ENCODE data around the gene SELENOH. TPM values are rescaled to one million over a fixed set of nuclear protein-coding genes. Genes with fewer than 3 reads are reported as not detected.

SELENOH gene
- total and polyA plus RNA-seq, 9 of the 15 experiments (the other 6 are each of a cell fraction or from before 2014, with no cell fraction given), result 16.6 to 299 (median 118) TPM

- ChIA-PET CTCF (ENCODE audit: low intra/inter-chr PET ratio) (no interaction called here), POLR2A (interaction anchor here (0.6 to 4.0 kb wide), 14 partner anchors 10 to 372 kb away, joined by 3 to 53 read pairs (median 4); partner anchors contain the start of genes CTNND1 and SELENOH)
- H3K36me3 ChIP-seq (ENCODE audit: control insufficient read depth, insufficient read depth, low read length), result peaks cover 23% of the 10 kb centered on the region; the same call in 1 of the 3 replicates
- no peaks in the 10 kb centered on the region for H3K27me3 ChIP-seq (ENCODE audit: control insufficient read depth in 2 of 2, insufficient read depth in 2 of 2, low read length in 2 of 2)
- H3K4me2 ChIP-seq (ENCODE audit: insufficient read depth, low read length), result peak within 1 kb of the TSS; percentile 98
- H3K9me1 ChIP-seq (ENCODE audit: control insufficient read depth, insufficient read depth, low read length), result no peaks in the 10 kb centered on the region
- peaks cover 9% of the 10 kb centered on the region in 2 experiments; a peak in 3 of 5 replicates for H3K4me1 ChIP-seq (replicated peaks in 1 of 2; ENCODE audit: control insufficient read depth in 2 of 2, insufficient read depth in 2 of 2, low read length in 2 of 2)
- intact Hi-C loops (cut with micrococcal nuclease) (loop anchor here (1.0 to 2.0 kb wide), 2 partner anchors 45 to 88 kb away; no protein-coding TSS in a partner anchor), in situ Hi-C loops (cut with MboI) (no loop called here)
- TSS peak; percentile 74 for BruUV-seq (replicated peaks)
- H2AFZ ChIP-seq (ENCODE audit: low read depth, low read length), result peak within 1 kb of the TSS; percentile 91
- H3K27ac ChIP-seq (ENCODE audit: extremely low read depth, low read depth, low read length), result peak within 1 kb of the TSS; percentile 99
- H3K9ac ChIP-seq (ENCODE audit: insufficient read depth in 1 of 2, low read depth in 2 of 2, low read length in 2 of 2), result peak within 1 kb of the TSS; percentile 99 to 100
- FAIRE-seq (peak; percentile 98), DNase-seq (ENCODE audit: extremely low read depth in 1 of 4, low spot score in 3 of 4) (peak; percentile 68 to 97 (median 81)), ATAC-seq (peak; percentile 95)
- H3K79me2 ChIP-seq (ENCODE audit: control insufficient read depth, insufficient read depth, low read length), result peaks cover 61% of the 10 kb centered on the region
- under 1% methylated on average over 53 of the region's 53 CpGs for WGBS (ENCODE audit: insufficient coverage, low coverage, missing lambda C conversion rate)
- peak within 1 kb of the TSS; percentile 95 for H3K4me3 ChIP-seq
- H3K9me3 ChIP-seq (replicated peaks; ENCODE audit: control insufficient read depth, insufficient read depth, low read depth, low read length), result no peaks in the 10 kb centered on the region; the same call in 1 of the 2 replicates
- 0 out of 2 replicates have a peak, but pooled peaks cover 4% of the 10 kb centered on the region for H4K20me1 ChIP-seq (replicated peaks; ENCODE audit: control insufficient read depth, insufficient read depth, low read length)
- TF ChIP-seq ATF7 (IDR thresholded peaks at IDR 0.05) (0 out of 2 replicates have a peak, but pooled peaks have one; percentile 46), MBD2 (IDR thresholded peaks at IDR 0.05; ENCODE audit: borderline replicate concordance, low read depth) (peak; percentile 94), ZNF707 (CRISPR knock-in tag; conservative IDR thresholded peaks at IDR 0.05) (no peak), PRDM10 (IDR thresholded peaks at IDR 0.05; ENCODE audit: partially characterized antibody) (no peak), SIN3B (IDR thresholded peaks at IDR 0.05; ENCODE audit: low read depth) (peak; percentile 98), ETV6 (IDR thresholded peaks at IDR 0.05; ENCODE audit: borderline replicate concordance in 1 of 2, low read depth in 2 of 2, low read length in 1 of 2) (no peak), ETV6 (CRISPR knock-in tag; IDR thresholded peaks at IDR 0.05; ENCODE audit: borderline replicate concordance) (0 out of 2 replicates have a peak, but pooled peaks have one; percentile 57), SRSF3 (IDR thresholded peaks at IDR 0.05; ENCODE audit: insufficient read depth, low read length) (0 out of 2 replicates have a peak, but pooled peaks have one; percentile 47), AFF1 (IDR thresholded peaks at IDR 0.05; ENCODE audit: low read depth in 1 of 2, partially characterized antibody in 2 of 2) (peak in 1 of 2 experiments; percentile 52), HCFC1 (IDR thresholded peaks at IDR 0.05; ENCODE audit: low read depth, low read length) (peak; percentile 61; the same call in 1 of the 2 replicates)
Measured at GRCh38 chr11:57712256-57713150, 28.8 kb upstream of the SELENOH start, which contains the start of gene TMX2. TMX2 (plus strand) TSS chr11:57712593; CDS start chr11:57712619, 26 bp downstream.

Measured in K562 (cell line).